ENCODE data around the gene CHST13.

The CHST13 gene

DNA sequence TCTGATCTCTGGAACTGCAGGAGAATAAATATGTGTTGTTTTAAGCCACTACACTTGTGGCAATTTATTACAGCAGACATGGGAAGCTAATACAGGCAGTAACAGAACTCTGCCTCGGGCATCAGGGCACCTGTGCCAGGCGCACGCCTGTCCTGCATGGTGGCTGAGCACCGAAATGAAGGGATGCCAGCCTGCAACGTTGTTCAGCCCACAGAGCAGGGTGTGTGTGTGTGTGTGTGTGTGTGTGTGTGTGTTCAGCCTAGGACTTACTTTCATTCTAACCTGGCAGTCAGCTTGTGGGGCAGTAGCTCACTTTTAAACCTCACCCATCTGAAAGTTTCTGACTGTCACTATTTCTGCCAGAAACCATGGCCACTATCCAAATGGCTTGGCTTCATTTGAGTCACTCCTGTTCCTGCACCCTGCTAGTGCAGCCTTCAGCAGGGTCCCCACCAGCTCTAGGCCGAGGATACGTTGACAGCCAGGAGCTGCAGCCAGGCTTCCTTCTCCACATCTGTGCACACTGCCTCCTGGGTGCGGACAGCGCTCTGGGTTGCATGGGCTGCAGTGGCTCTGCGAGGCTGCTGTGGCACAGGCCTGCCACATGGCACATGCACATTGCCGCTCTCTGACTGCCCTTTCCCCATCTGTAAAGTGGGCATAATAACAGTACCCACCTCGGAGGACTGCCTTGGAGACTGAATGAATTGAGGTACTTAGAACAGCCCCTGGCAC is 10.9 kb upstream of the CHST13 start:
- H3K4ac ChIP-seq (ENCODE audit: low read depth, low read length): no peak overlapping the region
- no peaks in the 10 kb centered on the region for H3K79me1 ChIP-seq (ENCODE audit: low read length)
- no peak overlapping the region for H4K91ac ChIP-seq (ENCODE audit: low read depth, low read length)
- H4K12ac ChIP-seq (ENCODE audit: low read depth, low read length): no peak overlapping the region
- H3K18ac ChIP-seq (ENCODE audit: low read length): no peak overlapping the region
- H3K4me3 ChIP-seq (ENCODE audit: low read depth, low read length): no peak overlapping the region
- H2BK5ac ChIP-seq (ENCODE audit: low read depth, low read length, poor library complexity): no peak overlapping the region
- no peak overlapping the region for H3K27ac ChIP-seq (ENCODE audit: low read depth, low read length)
- H3K27me3 ChIP-seq (ENCODE audit: insufficient read depth, low read length): no peaks in the 10 kb centered on the region
- H2BK120ac ChIP-seq (ENCODE audit: insufficient read depth, low read length, poor library complexity): no peak overlapping the region
- no peak overlapping the region for H3K9ac ChIP-seq (ENCODE audit: low read length)
- no peak overlapping the region for H3K4me2 ChIP-seq (ENCODE audit: low read length)
- no peaks in the 10 kb centered on the region for H3K36me3 ChIP-seq (ENCODE audit: control insufficient read depth in 1 of 2, insufficient read depth in 2 of 2, low read length in 2 of 2)
- no CpG with 5 or more reads among the region's 12 CpGs for WGBS (ENCODE audit: extremely low coverage, insufficient coverage, insufficient read length)
- no peak overlapping the region for H2AFZ ChIP-seq (ENCODE audit: insufficient read depth, low read length, poor library complexity)
- H3K4me1 ChIP-seq (ENCODE audit: control insufficient read depth in 1 of 2, insufficient read depth in 2 of 2, low read length in 2 of 2): no peaks in the 10 kb centered on the region
- no peak overlapping the region for H3K23ac ChIP-seq (ENCODE audit: low read length)
- H3K79me2 ChIP-seq (ENCODE audit: control insufficient read depth, insufficient read depth, low read length, poor library complexity): no peaks in the 10 kb centered on the region
- no peak overlapping the region for H4K8ac ChIP-seq (ENCODE audit: low read depth, low read length)
- H3K9me3 ChIP-seq (ENCODE audit: insufficient read depth, low read depth, low read length): peaks cover 4% of the 10 kb centered on the region
- DNase-seq: no peak
- no peak overlapping the region for H2AK5ac ChIP-seq (ENCODE audit: low read length)
- H2BK12ac ChIP-seq (ENCODE audit: low read length): no peak overlapping the region
- no peak overlapping the region for H3K14ac ChIP-seq (ENCODE audit: low read length)

DNA sequence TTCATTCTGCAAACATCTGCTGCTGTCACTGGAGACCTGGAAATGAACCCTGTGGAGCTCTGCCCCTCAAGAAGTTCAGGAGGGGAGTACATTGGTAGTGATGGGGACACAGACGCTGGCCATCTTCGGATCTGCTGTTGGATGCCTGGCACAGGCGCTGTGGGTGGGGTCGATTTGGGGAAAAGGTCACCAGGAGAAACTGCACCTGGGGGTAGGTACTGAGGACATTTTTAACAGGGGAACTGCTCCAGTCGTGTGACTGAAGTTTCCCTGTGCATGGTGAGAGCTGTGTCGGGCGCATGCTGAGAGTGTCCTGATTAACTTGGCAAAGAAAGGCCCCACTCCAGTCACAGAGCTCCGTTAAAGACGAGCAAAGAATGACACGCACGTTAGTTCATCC is 9.8 kb upstream of the CHST13 start:
- Histone ChIP-seq H3K4me2 (ENCODE audit: low read length) (no peak overlapping the region), H2AK5ac (ENCODE audit: low read length) (no peak overlapping the region), H3K27me3 (ENCODE audit: insufficient read depth, low read length) (no peaks in the 10 kb centered on the region), H3K4me3 (ENCODE audit: low read depth, low read length) (no peak overlapping the region), H3K79me1 (ENCODE audit: low read length) (no peaks in the 10 kb centered on the region), H3K14ac (ENCODE audit: low read length) (no peak overlapping the region), H3K4ac (ENCODE audit: low read depth, low read length) (no peak overlapping the region), H3K18ac (ENCODE audit: low read length) (no peak overlapping the region), H4K91ac (ENCODE audit: low read depth, low read length) (no peak overlapping the region), H2BK5ac (ENCODE audit: low read depth, low read length, poor library complexity) (no peak overlapping the region), H2AFZ (ENCODE audit: insufficient read depth, low read length, poor library complexity) (no peak overlapping the region), H4K12ac (ENCODE audit: low read depth, low read length) (no peak overlapping the region), H3K79me2 (ENCODE audit: control insufficient read depth, insufficient read depth, low read length, poor library complexity) (no peaks in the 10 kb centered on the region), H2BK120ac (ENCODE audit: insufficient read depth, low read length, poor library complexity) (no peak overlapping the region), H3K4me1 (ENCODE audit: control insufficient read depth in 1 of 2, insufficient read depth in 2 of 2, low read length in 2 of 2) (no peaks in the 10 kb centered on the region), H4K8ac (ENCODE audit: low read depth, low read length) (no peak overlapping the region), H3K36me3 (ENCODE audit: control insufficient read depth in 1 of 2, insufficient read depth in 2 of 2, low read length in 2 of 2) (no peaks in the 10 kb centered on the region), H2BK12ac (ENCODE audit: low read length) (no peak overlapping the region), H3K23ac (ENCODE audit: low read length) (no peak overlapping the region), H3K27ac (ENCODE audit: low read depth, low read length) (no peak overlapping the region), H3K9me3 (ENCODE audit: insufficient read depth, low read depth, low read length) (peaks cover 4% of the 10 kb centered on the region), H3K9ac (ENCODE audit: low read length) (no peak overlapping the region)
- no peak for DNase-seq
- WGBS (ENCODE audit: extremely low coverage, insufficient coverage, insufficient read length): no CpG with 5 or more reads among the region's 11 CpGs

DNA sequence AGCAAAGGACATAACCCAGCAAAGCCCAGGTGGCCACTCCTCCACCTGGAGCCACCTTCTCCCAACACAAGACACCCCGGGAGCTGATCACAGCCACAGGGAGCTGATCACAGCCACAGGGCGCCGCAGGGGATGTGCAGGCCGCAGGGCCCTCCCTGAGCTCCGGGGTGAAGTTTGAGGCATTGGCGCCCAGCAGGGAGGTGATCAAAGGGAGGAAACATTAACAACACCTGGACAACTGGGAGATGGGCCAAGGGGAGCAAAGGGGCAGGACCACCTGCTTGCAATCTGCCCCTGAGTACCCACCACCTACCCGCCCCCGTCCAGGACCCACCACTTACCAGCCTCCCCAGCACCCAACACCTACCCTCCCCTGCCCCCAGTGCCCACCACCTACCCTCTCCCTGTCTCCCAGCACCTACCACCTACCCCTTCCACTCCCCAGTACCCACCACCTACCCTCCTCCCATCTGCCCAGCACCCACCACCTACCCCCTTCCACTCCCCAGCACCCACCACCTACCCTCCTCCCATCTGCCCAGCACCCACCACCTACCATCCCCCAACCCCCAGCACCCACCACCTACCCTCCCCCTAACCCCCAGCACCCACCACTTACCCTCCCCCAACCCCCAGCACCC is 8.8 kb upstream of the CHST13 start:
- no peak overlapping the region for H3K4me2 ChIP-seq (ENCODE audit: low read length)
- H3K79me2 ChIP-seq (ENCODE audit: control insufficient read depth, insufficient read depth, low read length, poor library complexity): no peaks in the 10 kb centered on the region
- no peak overlapping the region for H4K91ac ChIP-seq (ENCODE audit: low read depth, low read length)
- no peak overlapping the region for H2AK5ac ChIP-seq (ENCODE audit: low read length)
- no peak overlapping the region for H4K12ac ChIP-seq (ENCODE audit: low read depth, low read length)
- no peak overlapping the region for H3K4ac ChIP-seq (ENCODE audit: low read depth, low read length)
- no peak overlapping the region for H2BK5ac ChIP-seq (ENCODE audit: low read depth, low read length, poor library complexity)
- H3K27me3 ChIP-seq (ENCODE audit: insufficient read depth, low read length): no peaks in the 10 kb centered on the region
- H3K4me3 ChIP-seq (ENCODE audit: low read depth, low read length): no peak overlapping the region
- H3K27ac ChIP-seq (ENCODE audit: low read depth, low read length): no peak overlapping the region
- WGBS (ENCODE audit: extremely low coverage, insufficient coverage, insufficient read length): no CpG with 5 or more reads among the region's 8 CpGs
- H2BK12ac ChIP-seq (ENCODE audit: low read length): no peak overlapping the region
- no peak overlapping the region for H4K8ac ChIP-seq (ENCODE audit: low read depth, low read length)
- peaks cover 8% of the 10 kb centered on the region for H3K9me3 ChIP-seq (ENCODE audit: insufficient read depth, low read depth, low read length)
- H3K9ac ChIP-seq (ENCODE audit: low read length): no peak overlapping the region
- no peak overlapping the region for H3K23ac ChIP-seq (ENCODE audit: low read length)
- no peak overlapping the region for H3K18ac ChIP-seq (ENCODE audit: low read length)
- H2BK120ac ChIP-seq (ENCODE audit: insufficient read depth, low read length, poor library complexity): no peak overlapping the region
- H3K36me3 ChIP-seq (ENCODE audit: control insufficient read depth in 1 of 2, insufficient read depth in 2 of 2, low read length in 2 of 2): no peaks in the 10 kb centered on the region
- H3K79me1 ChIP-seq (ENCODE audit: low read length): no peaks in the 10 kb centered on the region
- no peak for DNase-seq
- H2AFZ ChIP-seq (ENCODE audit: insufficient read depth, low read length, poor library complexity): no peak overlapping the region
- no peak overlapping the region for H3K14ac ChIP-seq (ENCODE audit: low read length)
- H3K4me1 ChIP-seq (ENCODE audit: control insufficient read depth in 1 of 2, insufficient read depth in 2 of 2, low read length in 2 of 2): no peaks in the 10 kb centered on the region

DNA sequence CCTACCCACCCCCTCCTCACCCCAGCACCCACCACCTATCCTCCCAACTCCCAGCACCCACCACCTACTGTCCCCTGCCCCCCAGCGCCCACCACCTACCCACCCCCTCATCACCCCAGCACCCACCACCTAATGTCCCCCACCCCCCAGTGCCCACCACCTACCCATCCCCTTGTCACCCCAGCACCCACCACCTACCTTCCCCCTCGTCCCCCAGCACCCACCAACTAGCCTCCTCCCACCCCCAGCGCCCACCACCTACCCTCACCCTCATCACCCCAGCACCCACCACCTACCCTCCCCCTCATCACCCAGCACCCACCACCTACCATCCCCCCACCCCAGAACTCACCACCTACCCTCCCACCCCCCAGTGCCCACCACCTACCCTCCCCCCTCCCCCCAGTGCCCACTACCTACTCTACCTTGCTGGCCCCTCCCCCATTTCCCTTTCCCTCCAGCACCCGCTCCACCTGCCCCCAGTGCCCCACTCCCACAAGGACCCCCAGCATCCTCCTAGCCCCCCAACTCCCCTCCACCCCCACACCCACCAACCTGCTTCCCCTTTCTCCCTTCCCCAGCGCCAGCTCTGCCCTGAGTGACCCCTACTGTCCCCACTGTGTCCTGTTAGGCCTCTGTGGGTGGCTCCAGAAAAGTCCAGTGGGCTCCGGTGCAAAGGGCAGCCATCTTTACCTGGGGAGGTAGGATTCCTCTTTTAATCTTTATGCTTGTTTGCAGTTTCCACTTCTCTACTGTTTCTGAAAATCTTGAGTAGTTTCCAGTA is 7.6 kb upstream of the CHST13 start:
- no peaks in the 10 kb centered on the region for H3K4me1 ChIP-seq (ENCODE audit: control insufficient read depth in 1 of 2, insufficient read depth in 2 of 2, low read length in 2 of 2)
- no peak overlapping the region for H4K12ac ChIP-seq (ENCODE audit: low read depth, low read length)
- H3K9ac ChIP-seq (ENCODE audit: low read length): no peak overlapping the region
- H3K79me1 ChIP-seq (ENCODE audit: low read length): no peaks in the 10 kb centered on the region
- no peak overlapping the region for H2AFZ ChIP-seq (ENCODE audit: insufficient read depth, low read length, poor library complexity)
- WGBS (ENCODE audit: extremely low coverage, insufficient coverage, insufficient read length): no CpG with 5 or more reads among the region's 6 CpGs
- no peak overlapping the region for H2BK5ac ChIP-seq (ENCODE audit: low read depth, low read length, poor library complexity)
- no peak overlapping the region for H3K27ac ChIP-seq (ENCODE audit: low read depth, low read length)
- no peak overlapping the region for H4K8ac ChIP-seq (ENCODE audit: low read depth, low read length)
- no peak overlapping the region for H3K4ac ChIP-seq (ENCODE audit: low read depth, low read length)
- H3K4me3 ChIP-seq (ENCODE audit: low read depth, low read length): no peak overlapping the region
- H2BK120ac ChIP-seq (ENCODE audit: insufficient read depth, low read length, poor library complexity): no peak overlapping the region
- H3K23ac ChIP-seq (ENCODE audit: low read length): no peak overlapping the region
- H3K79me2 ChIP-seq (ENCODE audit: control insufficient read depth, insufficient read depth, low read length, poor library complexity): no peaks in the 10 kb centered on the region
- H4K91ac ChIP-seq (ENCODE audit: low read depth, low read length): no peak overlapping the region
- H3K14ac ChIP-seq (ENCODE audit: low read length): no peak overlapping the region
- no peak overlapping the region for H3K18ac ChIP-seq (ENCODE audit: low read length)
- DNase-seq: no peak
- no peak overlapping the region for H3K4me2 ChIP-seq (ENCODE audit: low read length)
- no peaks in the 10 kb centered on the region for H3K27me3 ChIP-seq (ENCODE audit: insufficient read depth, low read length)
- no peak overlapping the region for H2AK5ac ChIP-seq (ENCODE audit: low read length)
- no peak overlapping the region for H2BK12ac ChIP-seq (ENCODE audit: low read length)
- no peaks in the 10 kb centered on the region for H3K36me3 ChIP-seq (ENCODE audit: control insufficient read depth in 1 of 2, insufficient read depth in 2 of 2, low read length in 2 of 2)
- H3K9me3 ChIP-seq (ENCODE audit: insufficient read depth, low read depth, low read length): peaks cover 8% of the 10 kb centered on the region

Measured in trophoblast cell (in vitro differentiated cells and primary cell).